IMR-90 (cell line): ENCODE measurements around the gene CEP72. TPM values are rescaled to one million over a fixed set of nuclear protein-coding genes. Genes with fewer than 3 reads are reported as not detected.

ENCODE experiments used
- ATAC-seq: fragments of 200-7000 bp; cut with Tn5 transposase; 2 replicates; pipeline ENCODE4 v1.9.1; 2020; ENCODE audit warnings: low read depth, mild to moderate bottlenecking, moderate library complexity
- BruUV-seq: library from RNA; stranded (reverse); fragments of 400-500 nt; replicated peaks from 2 replicates; lab custom pipeline; 2021; lab: Mats Ljungman, UMichigan
- CTCF ChIA-PET: fragments of 300-600 bp; formaldehyde crosslinking; extraction: SDS; loops from one replicate; lab custom pipeline; 2021; ENCODE audit warnings: antibody characterized with exemption; lab: Yijun Ruan, JAX
- POLR2A ChIA-PET: fragments of 300-600 bp; sonication (Branson Sonifier 250); formaldehyde crosslinking; loops from one replicate; lab custom pipeline; 2022; ENCODE audit warnings: antibody characterized with exemption; ENCODE audit not compliant: unreplicated experiment; lab: Charles Lee
- DNase-seq: peaks from one replicate; pipeline ENCODE4 v3.0.0; 2013
- H2AFZ ChIP-seq: replicated peaks from 2 replicates; pipeline ENCODE3; 2013; ENCODE audit warnings: low read length, mild to moderate bottlenecking; ENCODE audit not compliant: poor library complexity
- H2AK5ac ChIP-seq: 2 replicates; pipeline ENCODE4 v1.6.1; 2013; ENCODE audit warnings: low read depth, low read length, inconsistent platforms
- H2AK9ac ChIP-seq: replicated peaks from 2 replicates; pipeline ENCODE3; 2013; ENCODE audit warnings: mild to moderate bottlenecking, low read depth, low read length, moderate library complexity; ENCODE audit not compliant: poor library complexity
- H2BK120ac ChIP-seq: 2 replicates; pipeline ENCODE4 v1.6.1; 2013; ENCODE audit warnings: low read depth, low read length, inconsistent platforms
- H2BK15ac ChIP-seq: 3 replicates; pipeline ENCODE4 v1.6.1; 2013; ENCODE audit warnings: low read depth, low read length, inconsistent platforms
- H2BK20ac ChIP-seq: 2 replicates; pipeline ENCODE4 v1.6.1; 2013; ENCODE audit warnings: low read depth, mild to moderate bottlenecking, inconsistent platforms, low read length, moderate library complexity
- H2BK5ac ChIP-seq: 2 replicates; pipeline ENCODE4 v1.6.1; 2013; ENCODE audit warnings: mild to moderate bottlenecking, low read depth, low read length, inconsistent platforms; ENCODE audit not compliant: poor library complexity, severe bottlenecking
- H3K14ac ChIP-seq: replicated peaks from 2 replicates; pipeline ENCODE4 v1.6.1; 2013; ENCODE audit warnings: low read depth, low read length, inconsistent platforms
- H3K18ac ChIP-seq: 2 replicates; pipeline ENCODE4 v1.6.1; 2013; ENCODE audit warnings: low read depth, low read length, control low read depth
- H3K23ac ChIP-seq: 2 replicates; pipeline ENCODE4 v1.6.1; 2013; ENCODE audit warnings: low read depth, low read length, inconsistent platforms
- H3K27ac ChIP-seq: 2 replicates; pipeline ENCODE4 v1.5.1; 2013; ENCODE audit warnings: mild to moderate bottlenecking, control low read depth, low read length; ENCODE audit not compliant: insufficient read depth
- H3K27me3 ChIP-seq: 2 replicates; pipeline ENCODE4 v1.6.1; 2013; ENCODE audit warnings: low read length; ENCODE audit not compliant: control insufficient read depth, insufficient read depth
- H3K36me3 ChIP-seq: 2 replicates; pipeline ENCODE4 v1.6.1; 2013; ENCODE audit warnings: low read length, mixed read lengths; ENCODE audit not compliant: control insufficient read depth, insufficient read depth
- H3K4ac ChIP-seq: 2 replicates; pipeline ENCODE4 v1.6.1; 2013; ENCODE audit warnings: low read depth, low read length, inconsistent platforms
- H3K4me1 ChIP-seq: 2 replicates; pipeline ENCODE4 v1.6.1; 2013; ENCODE audit warnings: low read length, mixed read lengths; ENCODE audit not compliant: control insufficient read depth, insufficient read depth
- H3K4me2 ChIP-seq: 2 replicates; pipeline ENCODE4 v1.6.1; 2013; ENCODE audit warnings: low read depth, mild to moderate bottlenecking, control low read depth, low read length, moderate library complexity
- H3K4me3 ChIP-seq: 2 replicates; pipeline ENCODE4 v1.5.1; 2013; ENCODE audit warnings: low read depth, mild to moderate bottlenecking, control low read depth, low read length, moderate library complexity; ENCODE audit not compliant: insufficient read depth
- H3K56ac ChIP-seq: 2 replicates; pipeline ENCODE4 v1.6.1; 2013; ENCODE audit warnings: low read length, inconsistent platforms; ENCODE audit not compliant: insufficient read depth; ENCODE audit errors: extremely low read depth
- H3K79me1 ChIP-seq, 2 experiments: 2 replicates each; pipeline ENCODE4 v1.6.1; 2013; ENCODE audit warnings: low read length in 2 of 2, inconsistent platforms in 1 of 2, low read depth in 1 of 2
- H3K9ac ChIP-seq: 2 replicates; pipeline ENCODE4 v1.6.1; 2013; ENCODE audit warnings: low read depth, low read length, control low read depth
- H3K9me1 ChIP-seq: 2 replicates; pipeline ENCODE4 v1.6.1; 2013; ENCODE audit warnings: low read length, inconsistent platforms; ENCODE audit not compliant: insufficient read depth
- H3K9me3 ChIP-seq: 2 replicates; pipeline ENCODE4 v1.6.1; 2013; ENCODE audit warnings: low read length; ENCODE audit not compliant: control insufficient read depth, insufficient read depth
- H4K20me1 ChIP-seq: 2 replicates; pipeline ENCODE4 v1.6.1; 2013; ENCODE audit warnings: low read length, inconsistent platforms; ENCODE audit not compliant: insufficient read depth
- H4K5ac ChIP-seq: 2 replicates; pipeline ENCODE4 v1.6.1; 2013; ENCODE audit warnings: mild to moderate bottlenecking, low read depth, low read length, control low read depth
- H4K8ac ChIP-seq, 2 experiments: 2 replicates each; pipeline ENCODE4 v1.6.1; 2013; ENCODE audit warnings: low read depth in 2 of 2, low read length in 2 of 2, control low read depth in 1 of 2, inconsistent platforms in 1 of 2
- H4K91ac ChIP-seq: 2 replicates; pipeline ENCODE4 v1.6.1; 2013; ENCODE audit warnings: low read depth, low read length, inconsistent platforms; ENCODE audit not compliant: insufficient read depth
- MAFK ChIP-seq: IDR thresholded peaks from 2 replicates; pipeline ENCODE4 v1.6.1; 2012; ENCODE audit warnings: low read depth, low read length, improper control_type of control experiment
- RAD21 ChIP-seq: IDR thresholded peaks from 2 replicates; pipeline ENCODE4 v1.6.1; 2012; ENCODE audit warnings: low read length, improper control_type of control experiment
- RCOR1 ChIP-seq: IDR thresholded peaks from 2 replicates; pipeline ENCODE4 v1.6.1; 2012; ENCODE audit warnings: mild to moderate bottlenecking, low read length, improper control_type of control experiment; ENCODE audit not compliant: insufficient replicate concordance
- SMC3 ChIP-seq: fragments of 150-350 bp; IDR thresholded peaks from 2 replicates; pipeline ENCODE4 v1.6.1; 2016; ENCODE audit warnings: low read depth, mild to moderate bottlenecking, antibody characterized with exemption, low read length, moderate library complexity
- WGBS, 2 experiments: methylation state at CpG; one replicate each; pipeline versions ENCODE4 v1.1.5 to v1.1.7; 2013; ENCODE audit warnings: missing lambda C conversion rate in 2 of 2; ENCODE audit not compliant: insufficient read length in 1 of 2; ENCODE audit errors: extremely low coverage in 2 of 2; 5-methylcytosine and 5-hydroxymethylcytosine counted together
- dilution Hi-C: fragments of 300-500 bp; cut with HindIII; formaldehyde crosslinking; loops from one replicate; pipeline ENCODE4 v1.14.3; 2018; ENCODE audit warnings: low sequenced_read_pairs; ENCODE audit not compliant: unreplicated experiment
- in situ Hi-C: fragments of 300-500 bp; cut with MboI; formaldehyde crosslinking; loops from 3 replicates; pipeline ENCODE4 v1.14.3; 2019; ENCODE audit warnings: low sequenced_read_pairs, inconsistent platforms, mixed read lengths
- intact Hi-C: fragments of 100-400 bp; cut with micrococcal nuclease; formaldehyde crosslinking; loops from 2 replicates; pipeline ENCODE4 v1.10.0; 2022
- polyA plus RNA-seq, 3 experiments: library from polyadenylated mRNA; depleted of rRNA; stranded (reverse); fragments of >200 nt; gene quantifications; 2 replicates each; pipeline ENCODE4 v1.2.3, GENCODE V29; 2012; ENCODE audit warnings: low replicate concordance in 1 of 3
- total RNA-seq: library from RNA; depleted of rRNA; stranded (reverse); fragments of >200 nt; gene quantifications from 2 replicates; pipeline ENCODE4 v1.2.3, GENCODE V29; 2012

Gene CEP72
- total and polyA plus RNA-seq, 2 of the 4 experiments (the other 2 are of a cell fraction): 2.9 to 4.3 TPM

- CTCF ChIA-PET: no interaction called here
- H3K23ac ChIP-seq: no peak overlapping the region
- H3K14ac ChIP-seq: no peak overlapping the region
- in situ Hi-C loops: no loop called here
- no peak overlapping the region for H2BK120ac ChIP-seq
- H3K9me1 ChIP-seq: no peaks in the 10 kb centered on the region
- no peak overlapping the region for H2AK5ac ChIP-seq
- H4K5ac ChIP-seq: no peak overlapping the region
- no peak overlapping the region for H3K27ac ChIP-seq
- H3K4me1 ChIP-seq: no peaks in the 10 kb centered on the region
- peak overlapping the region; percentile 11 for H2AFZ ChIP-seq
- H2BK20ac ChIP-seq: no peak overlapping the region
- BruUV-seq: no TSS peak
- H3K79me1 ChIP-seq: no peaks in the 10 kb centered on the region
- H3K4ac ChIP-seq: no peak overlapping the region
- H4K91ac ChIP-seq: no peak overlapping the region
- no peak for ATAC-seq
- no peak overlapping the region for H2AK9ac ChIP-seq
- no peak overlapping the region for H2BK15ac ChIP-seq
- H3K36me3 ChIP-seq: peaks cover 22% of the 10 kb centered on the region
- 94% methylated on average over 13 of the region's 20 CpGs; no CpG with 5 or more reads in 1 of the 2 experiments for WGBS, 2 experiments
- H3K9me3 ChIP-seq: no peaks in the 10 kb centered on the region; the same call in 1 of the 2 replicates
- no peak overlapping the region for H2BK5ac ChIP-seq
- no peak for DNase-seq
- no peak overlapping the region for H4K8ac ChIP-seq
- dilution Hi-C loops: no loop called here
- no peak overlapping the region for H3K56ac ChIP-seq
- TF ChIP-seq RAD21: no peak
- no peak for TF ChIP-seq RCOR1
- no peak for TF ChIP-seq MAFK
- no peak for TF ChIP-seq SMC3
- no peaks in the 10 kb centered on the region for H3K27me3 ChIP-seq
- H3K4me3 ChIP-seq: no peak overlapping the region
- H3K9ac ChIP-seq: no peak overlapping the region
- H4K20me1 ChIP-seq: no peaks in the 10 kb centered on the region
- no peak overlapping the region for H3K4me2 ChIP-seq
- POLR2A ChIA-PET: no interaction called here
- H3K18ac ChIP-seq: no peak overlapping the region
- intact Hi-C loops: no loop called here
Observed at GRCh38 chr5:636951-637350, 24.8 kb downstream of the CEP72 start.
